HG02884 (cell line): Measurements from ENCODE around the gene BZW2.

Experiments
- ATAC-seq: cut with Tn5 transposase; IDR thresholded peaks from one replicate; pipeline ENCODE4 v1.9.1; 2021; ENCODE audit warnings: mild to moderate bottlenecking, moderate library complexity; ENCODE audit not compliant: unreplicated experiment

Gene BZW2

GRCh38 chr7:16745645-16746044 lies 99.7 kb downstream of the BZW2 start:
- no peak for ATAC-seq

GRCh38 chr7:16747102-16747501 lies 101.1 kb downstream of the BZW2 start:
- no peak for ATAC-seq

- ATAC-seq, result peak; percentile 67
Observed at GRCh38 chr7:16753102-16753931, 107.3 kb downstream of the BZW2 start, which contains the start of gene TSPAN13. Gene TSPAN13 (plus strand): TSS chr7:16753755. CDS start chr7:16753968, 213 bp downstream.

- ATAC-seq, result peak; percentile 25
Observed at GRCh38 chr7:16753932-16754855, 108.2 kb downstream of the BZW2 start.

- ATAC-seq, result no peak
Observed at GRCh38 chr7:16754856-16755317, 108.9 kb downstream of the BZW2 start.

GRCh38 chr7:16755397-16755796 lies 109.4 kb downstream of the BZW2 start:
- no peak for ATAC-seq
